GM21717 (cell line): Measurements from ENCODE around the gene SH3RF1.

Experiments
- ATAC-seq: cut with Tn5 transposase; IDR thresholded peaks from one replicate; pipeline ENCODE4 v1.9.1; 2021; ENCODE audit warnings: mild to moderate bottlenecking, moderate library complexity; ENCODE audit not compliant: unreplicated experiment

The SH3RF1 gene

GRCh38 chr4:169114341-169114974 is 156.3 kb downstream of the SH3RF1 start:
- no peak for ATAC-seq

GRCh38 chr4:169110633-169111032 is 160.1 kb downstream of the SH3RF1 start:
- no peak for ATAC-seq

- ATAC-seq: no peak
Measured at GRCh38 chr4:169109035-169109675, 161.6 kb downstream of the SH3RF1 start.

GRCh38 chr4:169108303-169108702 is 162.5 kb downstream of the SH3RF1 start:
- no peak for ATAC-seq

- no peak for ATAC-seq
Measured at GRCh38 chr4:169107528-169107927, 163.2 kb downstream of the SH3RF1 start.

GRCh38 chr4:169106696-169107229 is 164.0 kb downstream of the SH3RF1 start:
- ATAC-seq: no peak

GRCh38 chr4:169105620-169106019 is 165.1 kb downstream of the SH3RF1 start:
- ATAC-seq: no peak

GRCh38 chr4:169103966-169104412 is 166.8 kb downstream of the SH3RF1 start:
- ATAC-seq: no peak

GRCh38 chr4:169102026-169102425 is 168.7 kb downstream of the SH3RF1 start:
- no peak for ATAC-seq

- ATAC-seq: no peak
Measured at GRCh38 chr4:169100670-169101101, 170.1 kb downstream of the SH3RF1 start.

- peak; percentile 24 for ATAC-seq
Measured at GRCh38 chr4:169099771-169100180, 171.0 kb downstream of the SH3RF1 start.

GRCh38 chr4:169098969-169099690 is 171.6 kb downstream of the SH3RF1 start:
- ATAC-seq: no peak

GRCh38 chr4:169098532-169098931 is 172.2 kb downstream of the SH3RF1 start:
- peak; percentile 54 for ATAC-seq

GRCh38 chr4:169098054-169098497 is 172.7 kb downstream of the SH3RF1 start:
- ATAC-seq: peak; percentile 54

- ATAC-seq: no peak
Measured at GRCh38 chr4:169096221-169096620, 174.5 kb downstream of the SH3RF1 start.

- no peak for ATAC-seq
Measured at GRCh38 chr4:169094656-169095231, 176.0 kb downstream of the SH3RF1 start.

GRCh38 chr4:169092889-169093522 is 177.8 kb downstream of the SH3RF1 start:
- no peak for ATAC-seq

- ATAC-seq: no peak
Measured at GRCh38 chr4:169090484-169091215, 180.1 kb downstream of the SH3RF1 start.

GRCh38 chr4:169089004-169089403 is 181.8 kb downstream of the SH3RF1 start:
- ATAC-seq: no peak

- ATAC-seq: no peak
Measured at GRCh38 chr4:169084954-169085353, 185.8 kb downstream of the SH3RF1 start.
